KMS-11 (cell line): ENCODE measurements around the gene SEMA3B.
A peak's percentile ranks its signal among the peaks of the same experiment; 100 is the strongest.

Experiments used
- H2AFZ ChIP-seq: fragments of 200-600 bp; sonication (generic); 2 replicates; pipeline ENCODE4 v1.6.1; 2016; ENCODE audit warnings: antibody characterized with exemption, mixed run types, low read depth
- H3K27ac ChIP-seq: fragments of 200-600 bp; sonication (generic); 2 replicates; pipeline ENCODE4 v1.6.1; 2016; ENCODE audit warnings: mild to moderate bottlenecking, mixed run types
- H3K27me3 ChIP-seq: fragments of 200-600 bp; sonication (generic); 2 replicates; pipeline ENCODE4 v1.6.1; 2017; ENCODE audit warnings: mild to moderate bottlenecking, low read depth, mixed run types, moderate library complexity; ENCODE audit not compliant: insufficient read depth
- H3K36me3 ChIP-seq: fragments of 200-600 bp; sonication (generic); 2 replicates; pipeline ENCODE4 v1.6.1; 2017; ENCODE audit warnings: mild to moderate bottlenecking, mixed run types; ENCODE audit not compliant: insufficient read depth
- H3K4me1 ChIP-seq: fragments of 200-600 bp; sonication (generic); 2 replicates; pipeline ENCODE4 v1.6.1; 2016; ENCODE audit warnings: mild to moderate bottlenecking, low read depth, mixed run types; ENCODE audit not compliant: poor library complexity, severe bottlenecking
- H3K4me2 ChIP-seq: fragments of 200-600 bp; sonication (generic); 2 replicates; pipeline ENCODE4 v1.7.0; 2016; ENCODE audit warnings: mild to moderate bottlenecking, mixed run types
- H3K4me3 ChIP-seq: fragments of 200-600 bp; sonication (generic); IDR thresholded peaks from 2 replicates; pipeline ENCODE4 v1.6.1; 2017; ENCODE audit warnings: low read depth, low read length, mixed read lengths; ENCODE audit not compliant: insufficient read depth
- H3K79me2 ChIP-seq: fragments of 200-600 bp; sonication (generic); 2 replicates; pipeline ENCODE4 v1.6.1; 2016; ENCODE audit warnings: low read depth, mixed run types; ENCODE audit not compliant: insufficient read depth
- H3K9ac ChIP-seq: fragments of 200-600 bp; sonication (generic); 2 replicates; pipeline ENCODE4 v1.6.1; 2016; ENCODE audit warnings: mild to moderate bottlenecking, mixed run types
- H4K20me1 ChIP-seq: fragments of 200-600 bp; sonication (generic); 2 replicates; pipeline ENCODE4 v1.6.1; 2016; ENCODE audit warnings: mild to moderate bottlenecking, mixed run types; ENCODE audit not compliant: insufficient read depth
- TF ChIP-seq, protein P1 (sequence below): fragments of 200-600 bp; sonication (generic); conservative IDR thresholded peaks from 2 replicates; pipeline ENCODE4 v1.6.1; 2017; ENCODE audit warnings: low read depth, mild to moderate bottlenecking, antibody characterized with exemption, low read length, moderate library complexity, mixed read lengths

SEMA3B gene

DNA sequence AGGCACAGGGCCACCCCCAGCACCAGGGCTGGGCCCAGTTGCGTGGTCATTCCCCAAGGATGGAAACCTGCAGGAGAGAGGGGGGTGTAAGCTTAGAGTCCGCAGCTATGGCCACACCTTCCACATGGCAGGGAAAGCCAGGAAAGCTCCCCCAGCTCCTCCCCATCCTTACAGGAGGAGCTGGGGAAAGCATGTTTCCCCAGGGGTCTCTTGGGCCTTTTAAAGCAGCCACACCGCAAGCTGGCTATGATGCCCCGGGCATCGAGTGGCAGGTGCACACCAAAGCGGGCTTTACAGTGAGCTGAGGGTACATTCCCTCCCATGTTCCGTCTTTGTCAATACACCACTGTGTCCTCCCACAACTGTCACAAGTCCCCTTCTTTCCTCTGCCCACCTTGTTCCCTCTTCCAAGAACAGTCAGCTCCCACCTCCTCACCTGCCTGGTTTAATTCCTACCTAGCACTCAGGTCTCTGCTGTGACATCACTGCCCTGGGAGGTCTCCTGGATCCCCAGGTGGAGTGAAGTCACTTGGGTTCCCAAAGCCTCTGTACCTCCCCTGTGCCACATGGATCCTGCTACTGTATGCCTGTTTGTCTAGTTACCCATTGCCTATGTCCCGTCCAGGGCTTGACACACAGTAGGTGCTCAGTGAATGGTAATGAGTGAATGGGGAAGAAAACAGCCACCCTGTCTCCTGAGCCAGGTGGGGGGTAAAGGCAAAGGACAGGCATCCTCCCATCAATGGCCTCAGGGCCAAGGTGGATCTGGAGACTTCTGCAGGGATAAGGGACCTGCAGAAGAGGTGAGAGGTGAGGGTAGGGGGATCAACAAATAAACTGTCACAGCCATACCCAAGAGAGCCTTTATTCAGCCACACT lies 26.8 kb downstream of the SEMA3B start:
- TF ChIP-seq, protein P1, sequence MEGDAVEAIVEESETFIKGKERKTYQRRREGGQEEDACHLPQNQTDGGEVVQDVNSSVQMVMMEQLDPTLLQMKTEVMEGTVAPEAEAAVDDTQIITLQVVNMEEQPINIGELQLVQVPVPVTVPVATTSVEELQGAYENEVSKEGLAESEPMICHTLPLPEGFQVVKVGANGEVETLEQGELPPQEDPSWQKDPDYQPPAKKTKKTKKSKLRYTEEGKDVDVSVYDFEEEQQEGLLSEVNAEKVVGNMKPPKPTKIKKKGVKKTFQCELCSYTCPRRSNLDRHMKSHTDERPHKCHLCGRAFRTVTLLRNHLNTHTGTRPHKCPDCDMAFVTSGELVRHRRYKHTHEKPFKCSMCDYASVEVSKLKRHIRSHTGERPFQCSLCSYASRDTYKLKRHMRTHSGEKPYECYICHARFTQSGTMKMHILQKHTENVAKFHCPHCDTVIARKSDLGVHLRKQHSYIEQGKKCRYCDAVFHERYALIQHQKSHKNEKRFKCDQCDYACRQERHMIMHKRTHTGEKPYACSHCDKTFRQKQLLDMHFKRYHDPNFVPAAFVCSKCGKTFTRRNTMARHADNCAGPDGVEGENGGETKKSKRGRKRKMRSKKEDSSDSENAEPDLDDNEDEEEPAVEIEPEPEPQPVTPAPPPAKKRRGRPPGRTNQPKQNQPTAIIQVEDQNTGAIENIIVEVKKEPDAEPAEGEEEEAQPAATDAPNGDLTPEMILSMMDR: no peak
- Histone ChIP-seq H2AFZ (no peak overlapping the region), H3K36me3 (no peaks in the 10 kb centered on the region)

DNA sequence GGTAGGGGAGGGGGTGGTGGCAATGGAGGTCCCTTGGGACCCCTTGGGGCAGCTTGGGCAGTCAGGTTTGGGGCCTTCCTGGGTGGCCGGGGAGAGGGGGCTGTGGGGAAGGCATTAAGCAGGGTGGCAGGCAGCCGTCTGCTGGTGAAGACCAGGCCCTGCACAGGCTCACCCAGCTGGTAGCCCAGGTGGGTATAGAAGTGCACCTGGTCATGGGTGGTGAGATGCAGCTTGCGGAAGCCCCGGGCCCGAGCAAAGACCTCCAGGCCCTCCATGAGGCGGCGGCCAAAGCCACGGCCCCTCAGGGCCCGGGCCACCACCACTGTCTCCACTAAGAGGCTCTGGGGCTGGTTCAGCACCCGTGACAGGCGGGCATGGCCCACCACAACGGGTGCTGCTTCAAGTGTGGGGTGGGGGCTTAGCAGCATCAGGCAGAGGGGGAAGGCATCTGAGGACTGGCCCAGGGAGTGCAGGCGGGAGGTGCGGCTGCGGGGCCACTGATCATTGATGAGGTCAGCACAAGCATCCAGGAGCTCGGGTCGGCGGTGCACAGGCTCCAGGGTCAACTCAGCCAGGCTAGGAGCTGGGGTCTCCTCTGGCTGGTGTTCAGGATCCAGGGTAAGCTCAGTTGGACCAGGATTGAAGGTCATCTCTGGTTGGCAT lies 27.9 kb downstream of the SEMA3B start:
- Histone ChIP-seq H3K27ac (no peak overlapping the region), H4K20me1 (no peaks in the 10 kb centered on the region)

More for the DNA sequence above, 26.8 kb downstream of the SEMA3B start:
- Histone ChIP-seq H3K4me3 (no peak overlapping the region), H3K9ac (no peak overlapping the region), H3K4me2 (no peak overlapping the region), H3K79me2 (peaks cover 12% of the 10 kb centered on the region), H3K4me1 (peaks cover 22% of the 10 kb centered on the region), H3K27me3 (no peaks in the 10 kb centered on the region), H4K20me1 (no peaks in the 10 kb centered on the region), H3K27ac (no peak overlapping the region)

DNA sequence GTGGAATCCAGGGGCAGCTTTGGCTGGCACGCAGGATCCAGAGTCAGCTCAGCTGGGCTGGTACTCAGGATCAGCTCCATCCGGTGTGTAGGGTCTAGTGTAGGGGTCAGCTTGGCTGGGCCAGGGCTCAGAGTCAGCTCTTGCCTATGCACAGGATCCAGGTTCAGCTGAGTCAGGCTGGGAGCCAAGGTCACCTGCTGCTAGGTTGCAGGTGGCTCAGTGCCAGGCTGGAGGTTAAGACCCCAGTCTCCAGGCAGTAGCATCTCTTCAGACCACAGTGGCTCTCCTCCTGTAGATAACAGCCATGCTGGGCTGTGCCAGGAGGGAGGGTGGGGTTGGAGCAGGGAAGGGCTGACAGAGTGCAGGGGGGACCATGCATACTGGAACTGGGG lies 28.4 kb downstream of the SEMA3B start:
- no peak overlapping the region for H3K9ac ChIP-seq
- H3K27me3 ChIP-seq: no peaks in the 10 kb centered on the region
- TF ChIP-seq, protein P1: no peak

More for the DNA sequence above, 27.9 kb downstream of the SEMA3B start:
- Histone ChIP-seq H2AFZ (no peak overlapping the region), H3K4me1 (peaks cover 22% of the 10 kb centered on the region), H3K9ac (no peak overlapping the region), H3K27me3 (no peaks in the 10 kb centered on the region), H3K79me2 (peaks cover 1% of the 10 kb centered on the region), H3K36me3 (no peaks in the 10 kb centered on the region), H3K4me3 (no peak overlapping the region), H3K4me2 (no peak overlapping the region)
- TF ChIP-seq, protein P1: no peak

DNA sequence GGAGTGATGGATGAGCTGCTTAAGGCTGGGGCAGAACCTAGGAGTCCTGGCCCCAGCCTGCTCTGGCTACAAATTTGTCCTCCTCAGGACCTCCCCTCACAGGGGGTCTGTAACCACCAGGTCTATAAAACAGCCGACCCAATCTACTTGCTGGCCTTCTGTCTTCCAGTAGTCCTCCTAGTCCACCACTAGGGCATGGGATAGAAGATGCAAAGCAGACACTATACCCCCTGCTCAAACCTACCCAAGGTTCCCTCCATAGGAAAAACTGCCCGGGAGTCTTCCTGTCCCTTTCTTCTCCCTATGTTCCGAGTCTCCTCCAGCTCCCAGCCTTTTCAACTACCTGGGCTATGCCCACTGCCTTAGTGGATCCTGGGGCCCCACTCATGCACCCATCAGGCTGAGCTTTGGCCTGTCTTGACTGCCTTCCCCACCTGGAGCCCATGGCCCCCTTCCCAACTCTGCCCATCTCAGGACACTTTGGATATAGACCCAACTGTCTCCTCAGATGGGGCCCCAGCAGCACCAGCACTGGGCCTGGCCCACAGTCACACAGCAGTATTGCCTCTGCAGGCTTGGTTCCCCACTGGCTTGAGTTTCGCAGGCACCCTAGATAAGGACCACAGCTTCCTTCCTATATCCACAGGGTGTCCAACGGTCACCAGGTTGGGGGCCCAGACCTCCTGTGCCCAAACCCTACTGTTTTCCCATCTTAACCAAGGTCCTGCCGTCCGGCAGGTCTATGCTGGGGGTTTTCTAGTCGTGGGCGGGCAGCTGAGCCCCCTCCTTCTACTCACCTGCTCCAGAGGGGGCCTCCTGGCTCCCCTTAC lies 29.2 kb downstream of the SEMA3B start:
- H3K27ac ChIP-seq: no peak overlapping the region
- no peaks in the 10 kb centered on the region for H3K27me3 ChIP-seq
- peak overlapping the region; percentile 64 for H3K4me3 ChIP-seq
- TF ChIP-seq, protein P1: no peak
- no peak overlapping the region for H3K9ac ChIP-seq
- no peaks in the 10 kb centered on the region for H3K36me3 ChIP-seq
- H3K4me2 ChIP-seq: peak overlapping the region; percentile 51; the same call in 1 of the 2 replicates
- H3K79me2 ChIP-seq: no peaks in the 10 kb centered on the region
- H2AFZ ChIP-seq: no peak overlapping the region
- peaks cover 17% of the 10 kb centered on the region for H3K4me1 ChIP-seq
- no peaks in the 10 kb centered on the region for H4K20me1 ChIP-seq

More for the DNA sequence above, 28.4 kb downstream of the SEMA3B start:
- Histone ChIP-seq H4K20me1 (no peaks in the 10 kb centered on the region), H3K4me2 (no peak overlapping the region), H3K79me2 (no peaks in the 10 kb centered on the region), H2AFZ (no peak overlapping the region), H3K4me1 (peaks cover 22% of the 10 kb centered on the region), H3K36me3 (no peaks in the 10 kb centered on the region), H3K27ac (no peak overlapping the region), H3K4me3 (no peak overlapping the region)
